ENCODE data around the gene CMC1.
A peak's percentile ranks its signal among the peaks of the same experiment; 100 is the strongest.

Gene CMC1

DNA sequence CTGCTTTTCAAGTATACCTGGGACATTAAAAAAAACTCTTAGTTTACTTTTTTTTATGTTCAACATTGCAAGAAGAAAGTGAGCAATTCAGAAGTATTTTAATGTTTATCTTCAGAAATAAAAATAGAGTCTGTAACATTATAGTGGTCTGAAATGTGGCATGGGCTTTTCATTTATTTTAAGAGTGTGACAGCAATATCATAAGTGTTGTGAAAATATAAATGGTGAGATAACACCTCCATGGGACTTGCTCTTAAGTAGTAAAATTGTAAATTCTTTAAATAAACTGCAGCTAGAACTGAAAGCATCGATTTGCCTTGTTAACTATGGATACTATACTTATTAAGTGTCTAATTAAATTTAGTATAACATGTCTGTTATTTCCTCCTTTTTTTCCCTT, 58.3 kb downstream of the CMC1 start:
- H3K27ac ChIP-seq, result no peak overlapping the region
- TF ChIP-seq ZFX (IDR thresholded peaks at IDR 0.05; ENCODE audit: borderline replicate concordance), result no peak

DNA sequence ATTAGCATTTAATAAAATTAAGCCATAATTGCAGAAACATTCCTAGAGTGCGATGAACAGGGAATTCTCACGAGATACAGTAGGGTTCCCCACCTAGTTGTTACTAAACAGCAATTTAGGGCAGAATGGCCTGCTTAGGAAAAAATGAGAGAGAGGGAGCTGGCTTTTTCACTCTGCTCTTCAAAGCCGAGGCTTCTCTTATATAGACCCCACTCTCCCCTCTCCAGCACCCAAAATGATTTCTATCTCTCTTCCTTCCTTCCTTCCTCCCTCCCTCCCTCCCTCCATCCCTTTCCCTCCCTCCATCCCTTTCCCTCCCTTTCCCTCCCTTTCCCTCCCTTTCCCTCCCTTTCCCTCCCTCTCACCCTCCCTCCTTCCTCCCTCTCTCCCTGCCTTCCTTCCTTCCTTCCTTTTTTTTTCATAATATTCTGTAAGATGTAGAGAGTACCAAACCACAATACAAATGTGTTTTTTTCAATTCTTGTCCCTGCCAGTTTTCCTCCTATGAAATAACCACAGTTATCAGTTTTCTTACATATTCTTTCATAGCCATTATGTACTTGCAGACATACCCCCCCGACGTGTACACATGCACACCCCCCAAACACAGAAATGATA, 59.0 kb downstream of the CMC1 start:
- TF ChIP-seq, protein P1, sequence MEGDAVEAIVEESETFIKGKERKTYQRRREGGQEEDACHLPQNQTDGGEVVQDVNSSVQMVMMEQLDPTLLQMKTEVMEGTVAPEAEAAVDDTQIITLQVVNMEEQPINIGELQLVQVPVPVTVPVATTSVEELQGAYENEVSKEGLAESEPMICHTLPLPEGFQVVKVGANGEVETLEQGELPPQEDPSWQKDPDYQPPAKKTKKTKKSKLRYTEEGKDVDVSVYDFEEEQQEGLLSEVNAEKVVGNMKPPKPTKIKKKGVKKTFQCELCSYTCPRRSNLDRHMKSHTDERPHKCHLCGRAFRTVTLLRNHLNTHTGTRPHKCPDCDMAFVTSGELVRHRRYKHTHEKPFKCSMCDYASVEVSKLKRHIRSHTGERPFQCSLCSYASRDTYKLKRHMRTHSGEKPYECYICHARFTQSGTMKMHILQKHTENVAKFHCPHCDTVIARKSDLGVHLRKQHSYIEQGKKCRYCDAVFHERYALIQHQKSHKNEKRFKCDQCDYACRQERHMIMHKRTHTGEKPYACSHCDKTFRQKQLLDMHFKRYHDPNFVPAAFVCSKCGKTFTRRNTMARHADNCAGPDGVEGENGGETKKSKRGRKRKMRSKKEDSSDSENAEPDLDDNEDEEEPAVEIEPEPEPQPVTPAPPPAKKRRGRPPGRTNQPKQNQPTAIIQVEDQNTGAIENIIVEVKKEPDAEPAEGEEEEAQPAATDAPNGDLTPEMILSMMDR (IDR thresholded peaks at IDR 0.05), result no peak
- TF ChIP-seq ZFX (IDR thresholded peaks at IDR 0.05; ENCODE audit: borderline replicate concordance), result no peak
- H3K27ac ChIP-seq, result no peak overlapping the region

DNA sequence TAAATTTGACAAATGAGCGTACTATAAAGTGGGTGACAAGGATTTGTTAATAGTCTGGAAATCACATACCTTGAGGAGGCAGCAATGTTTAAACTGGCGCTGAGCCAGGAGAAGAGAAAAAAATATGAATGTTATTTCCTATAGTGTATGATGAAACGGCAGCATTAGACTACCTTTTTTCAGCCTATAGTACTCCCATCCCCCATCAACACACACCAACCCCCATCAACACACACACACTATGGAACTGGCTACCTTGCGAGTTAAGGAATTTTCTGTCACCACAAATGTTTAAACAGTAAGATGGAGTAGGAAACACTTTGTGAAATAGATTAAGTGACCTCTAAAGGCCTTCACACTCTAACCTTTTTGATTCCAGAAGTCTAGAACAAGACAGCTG, 60.3 kb downstream of the CMC1 start:
- TF ChIP-seq, protein P1 (IDR thresholded peaks at IDR 0.05), result no peak
- no peak for TF ChIP-seq ZFX (IDR thresholded peaks at IDR 0.05; ENCODE audit: borderline replicate concordance)
- no peak overlapping the region for H3K27ac ChIP-seq

DNA sequence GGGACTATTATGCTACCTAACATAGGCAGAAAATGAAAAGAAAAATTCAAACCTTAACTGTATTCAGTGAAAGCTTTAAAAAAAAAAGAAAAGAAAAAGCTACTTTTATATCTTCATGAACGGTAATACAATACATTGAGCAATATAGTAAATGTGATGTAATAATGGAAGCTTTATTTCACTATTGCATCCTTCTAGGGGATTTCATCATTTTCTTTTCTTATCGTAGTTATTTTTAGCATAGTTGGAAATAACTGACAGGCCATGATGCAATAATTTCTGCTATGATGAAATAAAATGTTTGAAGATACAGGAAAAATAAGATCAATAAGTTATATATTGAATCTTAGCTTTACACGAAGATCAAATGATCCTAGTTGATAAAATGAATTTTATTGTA, 66.8 kb downstream of the CMC1 start:
- TF ChIP-seq, protein P1 (IDR thresholded peaks at IDR 0.05), result no peak
- no peak overlapping the region for H3K27ac ChIP-seq

DNA sequence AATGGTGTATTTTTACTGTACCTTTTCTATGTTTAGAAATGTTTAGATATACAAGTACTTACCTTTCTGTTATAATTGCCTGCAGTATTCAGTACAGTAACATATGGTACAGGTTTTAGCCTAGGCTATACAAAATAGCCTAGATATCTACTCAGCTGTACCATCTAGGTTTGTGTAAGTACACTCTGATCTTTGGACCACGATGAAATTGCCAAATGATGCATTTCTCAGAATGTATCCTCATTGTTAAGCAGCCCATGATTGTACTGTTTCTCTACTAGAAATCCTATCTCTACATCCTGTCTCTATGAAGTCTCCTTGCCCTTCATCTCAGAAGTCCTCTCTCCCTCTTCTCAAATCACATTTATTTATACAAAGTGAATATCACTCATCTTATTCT, 74.3 kb downstream of the CMC1 start:
- TF ChIP-seq, protein P1 (IDR thresholded peaks at IDR 0.05), result no peak
- no peak for TF ChIP-seq ZFX (IDR thresholded peaks at IDR 0.05; ENCODE audit: borderline replicate concordance)
- H3K27ac ChIP-seq, result no peak overlapping the region

DNA sequence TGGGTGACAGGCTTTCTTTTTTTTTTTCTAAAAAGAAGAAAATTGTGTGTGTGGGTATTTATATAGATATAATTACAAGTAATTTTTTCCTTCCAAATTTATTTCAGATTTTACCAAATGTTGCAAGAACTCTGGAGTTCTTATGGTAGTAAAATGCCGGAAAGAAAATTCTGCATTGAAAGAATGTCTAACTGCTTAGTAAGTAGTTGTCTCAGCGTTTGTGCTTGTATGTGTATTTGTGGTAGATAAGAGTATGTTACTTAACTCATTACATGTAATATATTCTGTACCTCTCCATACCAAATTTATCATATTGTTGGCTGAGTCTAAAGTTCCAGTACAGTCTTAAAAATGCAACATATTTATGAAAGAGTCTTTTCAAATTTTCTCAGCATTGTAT, 74.8 kb downstream of the CMC1 start:
- TF ChIP-seq, protein P1 (IDR thresholded peaks at IDR 0.05), result no peak
- no peak for TF ChIP-seq ZFX (IDR thresholded peaks at IDR 0.05; ENCODE audit: borderline replicate concordance)
- H3K27ac ChIP-seq, result no peak overlapping the region

DNA sequence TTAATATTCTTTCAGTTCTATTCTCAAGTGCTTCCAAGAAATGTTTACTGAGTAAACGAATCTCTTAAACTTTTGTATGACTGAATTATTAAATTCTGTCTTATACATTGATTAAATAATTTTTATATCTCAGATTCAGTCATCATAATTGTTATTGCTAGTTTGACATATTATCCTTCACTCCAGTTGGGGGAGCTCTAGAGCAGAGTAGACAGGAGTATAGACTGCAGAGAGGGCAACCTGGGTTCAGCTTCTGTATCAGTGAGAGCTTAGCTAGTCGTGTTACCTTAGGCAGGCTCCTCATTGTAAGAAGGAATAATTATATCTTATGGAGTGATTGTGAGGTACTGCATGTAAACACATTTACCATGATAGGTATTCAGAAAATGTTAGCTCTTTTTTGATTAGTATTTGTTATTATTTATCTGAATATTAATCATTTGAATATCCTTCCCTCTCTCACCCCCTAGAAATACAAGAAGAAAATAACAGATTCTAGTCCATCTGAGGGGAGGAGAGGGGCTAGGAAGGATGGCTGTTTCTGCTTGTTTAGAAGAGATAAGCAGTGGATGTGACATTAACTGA, 76.1 kb downstream of the CMC1 start:
- TF ChIP-seq ZFX (IDR thresholded peaks at IDR 0.05; ENCODE audit: borderline replicate concordance), result no peak
- TF ChIP-seq, protein P1 (IDR thresholded peaks at IDR 0.05), result peak; percentile 91
- H3K27ac ChIP-seq, result no peak overlapping the region

DNA sequence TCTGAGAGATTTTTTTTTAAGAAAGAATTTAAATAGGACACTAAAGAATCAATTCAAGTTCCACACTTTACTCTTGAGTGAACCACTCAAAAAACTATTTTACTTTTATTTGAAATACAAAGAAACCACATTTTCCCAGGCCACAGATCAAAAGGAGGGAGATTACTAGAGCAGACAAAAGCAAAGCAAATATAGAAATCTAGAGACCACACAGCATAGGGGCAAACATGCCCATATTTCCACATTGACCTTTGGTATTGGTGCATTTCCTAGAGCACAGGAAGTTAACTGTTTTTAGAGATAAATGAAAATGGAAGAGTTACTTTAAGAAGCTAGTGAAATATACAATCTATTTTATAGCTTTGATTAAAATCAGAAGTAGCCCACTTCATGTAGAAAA, 79.6 kb downstream of the CMC1 start:
- TF ChIP-seq, protein P1 (IDR thresholded peaks at IDR 0.05), result no peak
- no peak for TF ChIP-seq ZFX (IDR thresholded peaks at IDR 0.05; ENCODE audit: borderline replicate concordance)
- H3K27ac ChIP-seq, result no peak overlapping the region
